HG03060 (cell line): ENCODE data around the gene CHP2.
"Not testable (repeated sequence)": the region's sequence is repeated elsewhere in the genome, so short reads cannot be mapped to it uniquely, and the experiment has no call there.

Experiments
- ATAC-seq: cut with Tn5 transposase; IDR thresholded peaks from one replicate; pipeline ENCODE4 v1.9.1; 2021; ENCODE audit warnings: low read depth, moderate number of reproducible peaks; ENCODE audit not compliant: unreplicated experiment

CHP2 gene

GRCh38 chr16:23754594-23755483 is at the start of gene CHP2:
Gene CHP2, plus strand, starts transcription at chr16:23755026. Its CDS starts 24 bp downstream, at chr16:23755050.
- no peak for ATAC-seq

GRCh38 chr16:23705517-23705902 is 49.3 kb upstream of the CHP2 start:
- ATAC-seq: no peak

GRCh38 chr16:23706439-23706838 is 48.4 kb upstream of the CHP2 start:
- ATAC-seq: no peak

GRCh38 chr16:23709536-23709935 is 45.3 kb upstream of the CHP2 start:
- ATAC-seq: no peak

GRCh38 chr16:23710008-23710407 is 44.8 kb upstream of the CHP2 start:
- ATAC-seq: no peak

- no peak for ATAC-seq
These were observed 44.3 kb upstream of the CHP2 start for GRCh38 chr16:23710504-23710903.

GRCh38 chr16:23711785-23712184 is 43.0 kb upstream of the CHP2 start:
- no peak for ATAC-seq

GRCh38 chr16:23712976-23713375 is 41.9 kb upstream of the CHP2 start, which contains the start of gene ERN2:
Gene ERN2, minus strand, starts transcription at chr16:23713222. Its CDS starts 35 bp downstream, at chr16:23713187.
- ATAC-seq: no peak

- ATAC-seq: no peak
These were observed 38.3 kb upstream of the CHP2 start for GRCh38 chr16:23716484-23716883.

GRCh38 chr16:23722613-23723240 is 32.1 kb upstream of the CHP2 start:
- ATAC-seq: not testable (repeated sequence)

- ATAC-seq: no peak
These were observed 30.6 kb upstream of the CHP2 start for GRCh38 chr16:23724096-23724784.

GRCh38 chr16:23724785-23725131 is 30.1 kb upstream of the CHP2 start:
- no peak for ATAC-seq

GRCh38 chr16:23726710-23727109 is 28.1 kb upstream of the CHP2 start:
- ATAC-seq: no peak

- ATAC-seq: no peak
These were observed 26.7 kb upstream of the CHP2 start for GRCh38 chr16:23728112-23728477.

GRCh38 chr16:23729503-23730424 is 25.1 kb upstream of the CHP2 start:
- ATAC-seq: no peak

- ATAC-seq: no peak
These were observed 20.5 kb upstream of the CHP2 start for GRCh38 chr16:23734176-23734893.

GRCh38 chr16:23737423-23738028 is 17.3 kb upstream of the CHP2 start:
- ATAC-seq: not testable (repeated sequence)

GRCh38 chr16:23739516-23739915 is 15.3 kb upstream of the CHP2 start:
- ATAC-seq: no peak

- ATAC-seq: no peak
These were observed 13.0 kb upstream of the CHP2 start for GRCh38 chr16:23741675-23742303.
